ENCODE results near the gene RACGAP1. TPM values are rescaled to one million over a fixed set of nuclear protein-coding genes. Genes with fewer than 3 reads are reported as not detected.

Gene RACGAP1
- total RNA-seq, 1 donor from 2014 or later = 18.8 TPM

DNA sequence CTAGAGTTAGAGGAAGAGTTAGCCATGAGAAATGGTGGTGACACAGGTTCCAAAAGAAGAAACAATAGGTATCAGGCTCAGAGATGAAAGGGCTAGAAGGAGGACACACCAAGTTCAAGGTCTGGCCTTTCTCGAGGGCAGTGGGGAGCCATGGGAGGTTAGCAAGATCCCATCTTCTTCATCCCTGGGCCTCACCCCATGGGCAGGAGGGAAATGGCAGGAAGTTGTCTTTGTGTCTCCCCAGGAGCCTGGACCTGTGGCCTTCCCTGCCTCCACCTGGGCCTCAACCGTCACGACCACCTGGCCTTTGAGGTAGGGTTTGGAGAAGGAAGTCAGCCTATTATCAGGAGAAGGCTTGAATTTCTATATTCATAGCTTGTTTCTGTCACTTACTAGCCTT lies 80.6 kb downstream of the RACGAP1 start:
- H3K27me3 Mint-ChIP-seq (ENCODE audit: low read depth, unreplicated experiment) = peaks cover 33% of the 10 kb centered on the region
- H3K27me3 ChIP-seq (ENCODE audit: insufficient read depth, low read length) = no peaks in the 10 kb centered on the region
- H3K79me2 ChIP-seq (ENCODE audit: insufficient read depth, low read length) = no peaks in the 10 kb centered on the region
- no peaks in the 10 kb centered on the region for H3K36me3 ChIP-seq (ENCODE audit: insufficient read depth, low read length)
- H3K36me3 Mint-ChIP-seq (ENCODE audit: low read depth, unreplicated experiment) = no peaks in the 10 kb centered on the region
- no peak overlapping the region for H2AFZ ChIP-seq (ENCODE audit: low read depth, low read length)
- no peak overlapping the region for H3K27ac ChIP-seq (ENCODE audit: low read depth, low read length)
- TF ChIP-seq, protein P1, sequence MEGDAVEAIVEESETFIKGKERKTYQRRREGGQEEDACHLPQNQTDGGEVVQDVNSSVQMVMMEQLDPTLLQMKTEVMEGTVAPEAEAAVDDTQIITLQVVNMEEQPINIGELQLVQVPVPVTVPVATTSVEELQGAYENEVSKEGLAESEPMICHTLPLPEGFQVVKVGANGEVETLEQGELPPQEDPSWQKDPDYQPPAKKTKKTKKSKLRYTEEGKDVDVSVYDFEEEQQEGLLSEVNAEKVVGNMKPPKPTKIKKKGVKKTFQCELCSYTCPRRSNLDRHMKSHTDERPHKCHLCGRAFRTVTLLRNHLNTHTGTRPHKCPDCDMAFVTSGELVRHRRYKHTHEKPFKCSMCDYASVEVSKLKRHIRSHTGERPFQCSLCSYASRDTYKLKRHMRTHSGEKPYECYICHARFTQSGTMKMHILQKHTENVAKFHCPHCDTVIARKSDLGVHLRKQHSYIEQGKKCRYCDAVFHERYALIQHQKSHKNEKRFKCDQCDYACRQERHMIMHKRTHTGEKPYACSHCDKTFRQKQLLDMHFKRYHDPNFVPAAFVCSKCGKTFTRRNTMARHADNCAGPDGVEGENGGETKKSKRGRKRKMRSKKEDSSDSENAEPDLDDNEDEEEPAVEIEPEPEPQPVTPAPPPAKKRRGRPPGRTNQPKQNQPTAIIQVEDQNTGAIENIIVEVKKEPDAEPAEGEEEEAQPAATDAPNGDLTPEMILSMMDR (IDR thresholded peaks at IDR 0.05; ENCODE audit: insufficient read depth, low read depth, low read length) = no peak
- no peak for TF ChIP-seq EZH2 (IDR thresholded peaks at IDR 0.05; ENCODE audit: insufficient read depth, low read length)
- no peak overlapping the region for H3K9ac ChIP-seq (ENCODE audit: low read length)
- no peak overlapping the region for H3K4me3 ChIP-seq (ENCODE audit: insufficient read depth, low read depth, low read length)
- H3K9me3 ChIP-seq (ENCODE audit: insufficient read depth, low read depth, low read length) = no peaks in the 10 kb centered on the region
- H3K4me1 ChIP-seq (ENCODE audit: insufficient read depth, low read length) = peaks cover 3% of the 10 kb centered on the region
- H3K9me3 Mint-ChIP-seq (ENCODE audit: unreplicated experiment) = no peaks in the 10 kb centered on the region
- peaks cover 3% of the 10 kb centered on the region for H3K4me1 Mint-ChIP-seq (ENCODE audit: low read depth, unreplicated experiment)
- no peak for FAIRE-seq
- no peak overlapping the region for H3K27ac Mint-ChIP-seq (ENCODE audit: unreplicated experiment)
- H3K4me2 ChIP-seq (ENCODE audit: low read length) = no peak overlapping the region
- no peaks in the 10 kb centered on the region for H4K20me1 ChIP-seq (ENCODE audit: insufficient read depth, low read length)
- no peak for DNase-seq (ENCODE audit: low read depth)
- H3K4me3 Mint-ChIP-seq (ENCODE audit: unreplicated experiment) = no peak overlapping the region

GRCh38 chr12:49944046-49944445 lies 81.2 kb downstream of the RACGAP1 start:
- Histone ChIP-seq H3K36me3 (ENCODE audit: insufficient read depth, low read length) (no peaks in the 10 kb centered on the region), H3K27ac (ENCODE audit: low read depth, low read length) (no peak overlapping the region), H3K4me2 (ENCODE audit: low read length) (no peak overlapping the region), H2AFZ (ENCODE audit: low read depth, low read length) (no peak overlapping the region), H3K79me2 (ENCODE audit: insufficient read depth, low read length) (no peaks in the 10 kb centered on the region), H3K4me3 (ENCODE audit: insufficient read depth, low read depth, low read length) (no peak overlapping the region), H3K9ac (ENCODE audit: low read length) (no peak overlapping the region), H3K4me1 (ENCODE audit: insufficient read depth, low read length) (peaks cover 3% of the 10 kb centered on the region), H4K20me1 (ENCODE audit: insufficient read depth, low read length) (no peaks in the 10 kb centered on the region), H3K9me3 (ENCODE audit: insufficient read depth, low read depth, low read length) (no peaks in the 10 kb centered on the region), H3K27me3 (ENCODE audit: insufficient read depth, low read length) (no peaks in the 10 kb centered on the region)
- TF ChIP-seq, protein P1 (IDR thresholded peaks at IDR 0.05; ENCODE audit: insufficient read depth, low read depth, low read length) = no peak
- no peak for TF ChIP-seq EZH2 (IDR thresholded peaks at IDR 0.05; ENCODE audit: insufficient read depth, low read length)
- H3K27ac Mint-ChIP-seq (ENCODE audit: unreplicated experiment) = no peak overlapping the region
- H3K9me3 Mint-ChIP-seq (ENCODE audit: unreplicated experiment) = no peaks in the 10 kb centered on the region
- FAIRE-seq = no peak
- H3K36me3 Mint-ChIP-seq (ENCODE audit: low read depth, unreplicated experiment) = no peaks in the 10 kb centered on the region
- peaks cover 27% of the 10 kb centered on the region for H3K27me3 Mint-ChIP-seq (ENCODE audit: low read depth, unreplicated experiment)
- H3K4me1 Mint-ChIP-seq (ENCODE audit: low read depth, unreplicated experiment) = peaks cover 3% of the 10 kb centered on the region
- no peak overlapping the region for H3K4me3 Mint-ChIP-seq (ENCODE audit: unreplicated experiment)
- DNase-seq (ENCODE audit: low read depth) = no peak

GRCh38 chr12:49943625-49943960 lies 81.7 kb downstream of the RACGAP1 start:
- Histone ChIP-seq H3K79me2 (ENCODE audit: insufficient read depth, low read length) (no peaks in the 10 kb centered on the region), H3K4me3 (ENCODE audit: insufficient read depth, low read depth, low read length) (no peak overlapping the region), H2AFZ (ENCODE audit: low read depth, low read length) (no peak overlapping the region), H4K20me1 (ENCODE audit: insufficient read depth, low read length) (no peaks in the 10 kb centered on the region), H3K9ac (ENCODE audit: low read length) (no peak overlapping the region), H3K4me2 (ENCODE audit: low read length) (no peak overlapping the region), H3K36me3 (ENCODE audit: insufficient read depth, low read length) (no peaks in the 10 kb centered on the region), H3K27ac (ENCODE audit: low read depth, low read length) (no peak overlapping the region), H3K4me1 (ENCODE audit: insufficient read depth, low read length) (peaks cover 3% of the 10 kb centered on the region), H3K27me3 (ENCODE audit: insufficient read depth, low read length) (no peaks in the 10 kb centered on the region), H3K9me3 (ENCODE audit: insufficient read depth, low read depth, low read length) (no peaks in the 10 kb centered on the region)
- no peaks in the 10 kb centered on the region for H3K36me3 Mint-ChIP-seq (ENCODE audit: low read depth, unreplicated experiment)
- H3K9me3 Mint-ChIP-seq (ENCODE audit: unreplicated experiment) = no peaks in the 10 kb centered on the region
- H3K27ac Mint-ChIP-seq (ENCODE audit: unreplicated experiment) = no peak overlapping the region
- no peak for TF ChIP-seq EZH2 (IDR thresholded peaks at IDR 0.05; ENCODE audit: insufficient read depth, low read length)
- TF ChIP-seq, protein P1 (IDR thresholded peaks at IDR 0.05; ENCODE audit: insufficient read depth, low read depth, low read length) = no peak
- H3K4me1 Mint-ChIP-seq (ENCODE audit: low read depth, unreplicated experiment) = peaks cover 3% of the 10 kb centered on the region
- peaks cover 23% of the 10 kb centered on the region for H3K27me3 Mint-ChIP-seq (ENCODE audit: low read depth, unreplicated experiment)
- FAIRE-seq (no peak), DNase-seq (ENCODE audit: low read depth) (no peak)
- H3K4me3 Mint-ChIP-seq (ENCODE audit: unreplicated experiment) = no peak overlapping the region

Data from astrocyte (in vitro differentiated cells and primary cell).